Measurements from ENCODE around the gene OR2T10. TPM values are rescaled to one million over a fixed set of nuclear protein-coding genes. Genes with fewer than 3 reads are reported as not detected.

Gene OR2T10
- total RNA-seq, 1 donor = not detected

DNA sequence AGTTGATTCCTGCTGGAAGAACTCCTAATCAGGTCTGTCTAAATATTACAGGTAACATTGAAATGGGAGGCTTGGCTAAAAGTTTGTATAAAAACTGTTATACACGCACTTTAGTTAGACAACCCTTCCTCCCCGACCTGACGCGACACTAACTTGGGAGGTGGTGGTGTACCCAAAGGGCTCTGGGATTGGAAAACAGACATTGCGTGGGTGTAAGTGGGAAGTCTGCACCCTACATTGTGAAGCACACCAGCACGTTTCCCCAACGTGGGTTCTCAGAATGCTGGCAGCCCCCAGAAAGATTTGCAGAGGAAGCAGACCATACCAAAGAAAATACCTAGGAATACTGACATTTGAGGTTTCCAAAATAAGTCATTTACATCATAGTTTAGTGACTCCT lies 20.6 kb upstream of the OR2T10 start:
- TF ChIP-seq, protein P1, sequence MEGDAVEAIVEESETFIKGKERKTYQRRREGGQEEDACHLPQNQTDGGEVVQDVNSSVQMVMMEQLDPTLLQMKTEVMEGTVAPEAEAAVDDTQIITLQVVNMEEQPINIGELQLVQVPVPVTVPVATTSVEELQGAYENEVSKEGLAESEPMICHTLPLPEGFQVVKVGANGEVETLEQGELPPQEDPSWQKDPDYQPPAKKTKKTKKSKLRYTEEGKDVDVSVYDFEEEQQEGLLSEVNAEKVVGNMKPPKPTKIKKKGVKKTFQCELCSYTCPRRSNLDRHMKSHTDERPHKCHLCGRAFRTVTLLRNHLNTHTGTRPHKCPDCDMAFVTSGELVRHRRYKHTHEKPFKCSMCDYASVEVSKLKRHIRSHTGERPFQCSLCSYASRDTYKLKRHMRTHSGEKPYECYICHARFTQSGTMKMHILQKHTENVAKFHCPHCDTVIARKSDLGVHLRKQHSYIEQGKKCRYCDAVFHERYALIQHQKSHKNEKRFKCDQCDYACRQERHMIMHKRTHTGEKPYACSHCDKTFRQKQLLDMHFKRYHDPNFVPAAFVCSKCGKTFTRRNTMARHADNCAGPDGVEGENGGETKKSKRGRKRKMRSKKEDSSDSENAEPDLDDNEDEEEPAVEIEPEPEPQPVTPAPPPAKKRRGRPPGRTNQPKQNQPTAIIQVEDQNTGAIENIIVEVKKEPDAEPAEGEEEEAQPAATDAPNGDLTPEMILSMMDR (IDR thresholded peaks at IDR 0.05; ENCODE audit: insufficient read depth, low read depth, low read length) = no peak
- no peak overlapping the region for H3K4me3 ChIP-seq (ENCODE audit: low read depth, low read length)
- no peak for DNase-seq (ENCODE audit: low read depth)

DNA sequence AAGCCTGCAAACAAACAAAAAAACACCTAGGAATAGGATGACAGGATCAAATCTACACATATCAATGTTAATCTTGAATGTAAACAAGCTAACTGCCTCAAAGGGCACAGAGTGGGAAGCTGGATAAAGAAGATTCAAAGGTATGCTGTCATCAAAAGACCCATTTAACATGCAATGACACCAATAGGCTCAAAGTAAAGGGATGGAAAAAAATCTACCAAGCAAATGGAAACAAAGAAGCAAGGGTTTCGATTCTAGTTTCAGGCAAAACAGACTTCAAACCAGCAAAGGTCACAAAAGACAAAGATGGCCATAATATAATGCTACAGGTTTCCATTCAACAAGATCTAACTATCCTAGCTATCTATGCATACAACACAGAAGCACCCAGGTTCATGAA lies 16.2 kb upstream of the OR2T10 start:
- TF ChIP-seq, protein P1 (IDR thresholded peaks at IDR 0.05; ENCODE audit: insufficient read depth, low read depth, low read length) = no peak
- no peak overlapping the region for H3K4me3 ChIP-seq (ENCODE audit: low read depth, low read length)
- no peak for DNase-seq (ENCODE audit: low read depth)

DNA sequence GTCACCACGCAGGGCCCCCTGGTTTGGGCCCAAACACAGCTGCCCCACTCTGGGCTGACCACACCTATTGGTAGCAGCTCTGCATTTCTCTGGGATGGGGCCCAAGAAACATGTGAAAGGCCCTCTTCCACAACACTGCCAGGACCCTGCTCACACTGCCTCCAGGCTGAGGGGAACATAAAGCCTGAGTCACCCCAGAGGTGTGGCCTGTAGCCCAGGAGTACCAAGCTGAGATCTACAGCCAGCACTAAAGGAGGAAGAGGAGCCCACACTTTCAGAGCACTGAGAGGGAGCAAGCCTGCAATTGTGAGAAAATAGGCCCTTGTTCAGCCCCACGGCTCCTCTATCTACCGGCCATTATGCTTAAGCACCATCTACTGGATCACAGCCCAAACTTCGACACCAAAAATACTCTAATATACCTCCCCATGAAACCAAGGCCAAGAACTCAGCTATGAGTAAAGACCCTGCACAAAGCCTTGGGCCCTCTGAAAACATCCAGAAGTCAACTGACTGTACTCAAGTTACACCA lies 14.4 kb upstream of the OR2T10 start:
- TF ChIP-seq, protein P1 (IDR thresholded peaks at IDR 0.05; ENCODE audit: insufficient read depth, low read depth, low read length) = no peak
- DNase-seq (ENCODE audit: low read depth) = no peak

DNA sequence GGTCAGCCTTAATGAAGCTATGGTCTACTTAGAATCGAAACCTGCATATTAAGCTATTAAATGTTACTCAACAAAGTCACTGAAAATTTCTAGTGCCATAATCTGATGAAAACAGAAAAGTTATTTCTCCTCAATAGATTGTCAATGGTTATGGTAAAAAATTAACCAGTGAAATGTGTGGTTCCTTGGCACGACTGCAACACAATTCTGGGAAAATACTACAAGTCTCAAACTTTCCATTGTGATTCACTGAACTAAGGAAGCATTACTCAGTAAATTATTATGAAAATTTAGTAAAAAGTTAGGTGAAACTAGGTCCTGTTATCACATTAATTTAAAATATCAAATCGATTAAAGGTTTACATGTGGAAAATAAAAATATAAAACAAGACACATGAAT lies 12.8 kb upstream of the OR2T10 start:
- TF ChIP-seq, protein P1 (IDR thresholded peaks at IDR 0.05; ENCODE audit: insufficient read depth, low read depth, low read length) = no peak
- H3K4me3 ChIP-seq (ENCODE audit: low read depth, low read length) = no peak overlapping the region

More for the DNA sequence above, 14.4 kb upstream of the OR2T10 start:
- no peak overlapping the region for H3K4me3 ChIP-seq (ENCODE audit: low read depth, low read length)

DNA sequence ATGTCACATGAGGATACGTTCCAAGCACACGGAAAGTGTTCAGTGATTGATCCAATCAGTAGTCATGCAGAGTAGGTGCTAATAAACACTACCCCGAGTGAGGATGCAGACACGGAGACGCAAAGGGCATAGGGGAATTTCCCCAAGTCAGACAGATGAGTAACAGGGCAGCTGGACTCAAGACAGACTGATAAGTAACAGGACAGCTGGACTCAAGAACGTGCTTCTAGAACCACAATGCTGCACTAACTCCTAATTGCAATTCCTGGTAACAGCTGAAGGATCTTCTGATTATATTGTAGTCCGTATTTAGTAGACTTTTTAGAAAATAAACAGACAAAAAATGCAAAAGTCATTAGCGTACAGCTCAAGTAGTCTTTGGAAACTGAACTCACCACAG lies 1.9 kb upstream of the OR2T10 start:
- TF ChIP-seq, protein P1 (IDR thresholded peaks at IDR 0.05; ENCODE audit: insufficient read depth, low read depth, low read length) = no peak
- H3K4me3 ChIP-seq (ENCODE audit: low read depth, low read length) = no peak overlapping the region
- DNase-seq (ENCODE audit: low read depth) = no peak

More for the DNA sequence above, 12.8 kb upstream of the OR2T10 start:
- no peak for DNase-seq (ENCODE audit: low read depth)

DNA sequence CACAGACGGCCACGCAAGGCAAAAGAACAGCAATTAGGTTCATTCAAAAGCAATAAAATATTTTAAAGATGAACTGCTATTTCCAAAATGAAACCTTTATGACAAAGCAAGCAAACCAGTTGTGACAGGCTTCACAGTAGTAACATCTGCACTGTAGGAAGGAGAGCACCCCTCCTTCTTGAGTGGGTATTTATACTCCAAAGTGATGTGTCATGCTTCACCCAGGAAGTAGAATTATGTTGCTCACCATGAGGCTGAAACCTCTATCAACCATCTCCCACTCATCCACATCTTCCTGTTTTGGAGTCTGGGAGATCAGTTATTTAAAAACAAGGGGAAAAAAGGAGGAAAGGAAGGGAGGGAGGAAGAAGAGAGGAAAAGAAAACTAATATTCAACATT lies 885 bp downstream of the OR2T10 start:
- DNase-seq (ENCODE audit: low read depth) = no peak
- H3K4me3 ChIP-seq (ENCODE audit: low read depth, low read length) = no peak overlapping the region
- TF ChIP-seq, protein P1 (IDR thresholded peaks at IDR 0.05; ENCODE audit: insufficient read depth, low read depth, low read length) = no peak

DNA sequence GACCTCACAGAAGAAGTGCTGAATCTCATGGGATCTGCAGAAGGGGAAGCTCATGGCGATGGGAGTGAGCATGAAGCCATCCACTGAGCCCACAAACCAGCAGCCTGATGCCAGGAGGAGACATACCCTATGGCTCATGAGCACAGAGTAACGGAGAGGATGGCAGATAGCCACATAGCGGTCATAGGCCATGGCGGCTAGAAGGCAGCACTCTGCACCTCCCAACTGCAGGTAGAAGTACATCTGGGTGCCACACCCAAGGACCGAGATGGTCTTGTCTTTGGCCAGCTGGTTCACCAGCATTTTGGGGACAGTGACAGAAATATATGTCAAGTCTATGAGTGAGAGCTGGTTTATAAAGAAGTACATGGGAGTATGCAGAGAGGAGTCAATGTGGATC lies 4.3 kb downstream of the OR2T10 start:
- TF ChIP-seq, protein P1 (IDR thresholded peaks at IDR 0.05; ENCODE audit: insufficient read depth, low read depth, low read length) = no peak
- no peak overlapping the region for H3K4me3 ChIP-seq (ENCODE audit: low read depth, low read length)
- no peak for DNase-seq (ENCODE audit: low read depth)
